Choroid plexus epithelial cell (primary cell): ENCODE data around the gene FOXO6.

Experiments
- DNase-seq: peaks from one replicate; pipeline ENCODE4 v3.0.0-alpha.2; 2010; ENCODE audit warnings: low read depth
- H3K4me3 ChIP-seq: 2 replicates; pipeline ENCODE4 v1.5.1; 2011; ENCODE audit warnings: low read depth, mild to moderate bottlenecking, control low read depth, low read length, moderate library complexity
- TF ChIP-seq, protein P1 (sequence below): conservative IDR thresholded peaks from 2 replicates; pipeline ENCODE4 v1.5.1; 2011; ENCODE audit warnings: low read depth, mild to moderate bottlenecking, control low read depth, inconsistent platforms, low read length, moderate library complexity

FOXO6 gene

DNA sequence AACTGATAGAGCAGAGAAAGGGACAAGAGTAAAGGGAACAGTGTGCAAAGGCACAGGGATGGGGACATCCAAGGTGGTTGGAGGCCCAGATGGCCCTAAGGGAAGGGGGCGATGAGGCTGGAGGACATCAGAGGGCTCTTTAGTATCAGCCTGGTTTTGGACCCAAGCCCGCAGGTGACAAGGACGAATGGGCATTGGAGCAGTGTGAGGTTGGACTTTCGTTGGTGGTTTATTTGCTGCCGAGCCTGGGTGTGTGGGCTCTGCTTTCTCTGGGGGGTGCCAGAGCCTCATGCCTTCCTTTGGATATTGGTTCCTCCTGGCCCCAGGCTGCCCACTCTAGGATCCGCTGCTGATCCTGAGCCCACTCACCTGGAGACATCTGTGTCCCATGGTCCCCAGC, 12.1 kb downstream of the FOXO6 start:
- DNase-seq, result no peak
- TF ChIP-seq, protein P1, sequence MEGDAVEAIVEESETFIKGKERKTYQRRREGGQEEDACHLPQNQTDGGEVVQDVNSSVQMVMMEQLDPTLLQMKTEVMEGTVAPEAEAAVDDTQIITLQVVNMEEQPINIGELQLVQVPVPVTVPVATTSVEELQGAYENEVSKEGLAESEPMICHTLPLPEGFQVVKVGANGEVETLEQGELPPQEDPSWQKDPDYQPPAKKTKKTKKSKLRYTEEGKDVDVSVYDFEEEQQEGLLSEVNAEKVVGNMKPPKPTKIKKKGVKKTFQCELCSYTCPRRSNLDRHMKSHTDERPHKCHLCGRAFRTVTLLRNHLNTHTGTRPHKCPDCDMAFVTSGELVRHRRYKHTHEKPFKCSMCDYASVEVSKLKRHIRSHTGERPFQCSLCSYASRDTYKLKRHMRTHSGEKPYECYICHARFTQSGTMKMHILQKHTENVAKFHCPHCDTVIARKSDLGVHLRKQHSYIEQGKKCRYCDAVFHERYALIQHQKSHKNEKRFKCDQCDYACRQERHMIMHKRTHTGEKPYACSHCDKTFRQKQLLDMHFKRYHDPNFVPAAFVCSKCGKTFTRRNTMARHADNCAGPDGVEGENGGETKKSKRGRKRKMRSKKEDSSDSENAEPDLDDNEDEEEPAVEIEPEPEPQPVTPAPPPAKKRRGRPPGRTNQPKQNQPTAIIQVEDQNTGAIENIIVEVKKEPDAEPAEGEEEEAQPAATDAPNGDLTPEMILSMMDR, result no peak

DNA sequence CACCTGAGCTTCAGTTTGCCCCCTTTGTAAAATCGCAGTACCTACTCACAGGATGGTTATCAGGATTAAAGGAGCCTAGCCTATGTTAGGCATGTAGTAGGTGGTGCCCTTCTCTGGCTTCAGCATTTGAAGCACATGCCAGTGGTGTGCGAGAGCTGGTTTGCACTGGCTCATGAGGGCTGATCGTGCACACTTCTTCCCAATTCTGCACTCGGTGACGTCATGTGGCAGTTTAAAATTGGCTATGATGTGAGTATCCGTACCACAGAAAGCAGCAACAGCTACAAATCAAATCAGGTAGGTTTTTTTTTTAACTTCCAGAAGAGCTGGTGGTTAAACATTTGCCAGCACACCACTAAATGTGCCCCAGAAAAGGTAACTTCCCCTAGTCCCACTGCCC, 13.5 kb downstream of the FOXO6 start:
- DNase-seq, result no peak
- TF ChIP-seq, protein P1, result no peak
- no peak overlapping the region for H3K4me3 ChIP-seq

More for the DNA sequence above, 12.1 kb downstream of the FOXO6 start:
- no peak overlapping the region for H3K4me3 ChIP-seq

DNA sequence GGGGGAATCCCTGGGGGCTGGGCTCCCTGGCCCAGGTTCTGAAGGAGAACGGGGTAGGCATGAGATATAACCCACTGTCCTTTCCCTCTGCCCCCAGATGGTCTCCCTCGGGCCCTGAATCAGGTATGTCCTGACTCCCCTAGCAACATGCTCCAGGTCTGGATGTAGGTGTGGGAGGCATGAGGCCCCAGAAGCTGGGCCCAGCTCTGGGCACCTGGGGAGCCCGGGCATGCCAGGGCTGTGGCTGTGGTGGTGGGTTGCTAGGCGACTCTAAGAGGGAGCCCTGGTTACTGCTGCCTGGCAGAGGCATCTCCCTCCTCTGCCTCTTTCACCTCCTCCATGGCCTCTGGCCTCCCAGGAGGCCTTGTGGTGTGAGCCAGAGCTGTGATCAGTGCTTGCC, 16.2 kb downstream of the FOXO6 start:
- no peak for DNase-seq
- TF ChIP-seq, protein P1, result no peak
- H3K4me3 ChIP-seq, result no peak overlapping the region

DNA sequence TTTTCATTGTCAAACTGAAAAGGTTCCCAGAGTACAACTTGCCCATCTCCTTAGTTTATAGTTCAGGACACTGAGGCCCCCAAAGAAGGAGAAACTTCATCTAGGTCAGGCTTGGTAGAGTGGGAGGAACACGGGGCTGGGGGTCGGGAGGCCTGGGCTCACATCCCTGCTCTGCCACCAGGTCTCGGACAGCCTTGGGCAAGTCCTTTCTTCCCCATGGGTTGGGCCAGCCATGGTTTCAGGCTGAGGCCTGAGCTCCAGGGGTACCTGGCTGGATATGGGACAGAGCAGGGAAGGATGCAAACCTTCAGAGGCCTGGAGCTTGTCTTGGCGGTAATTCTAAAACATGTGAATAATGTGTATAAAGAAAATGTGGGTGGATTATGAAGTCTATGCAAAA, 17.0 kb downstream of the FOXO6 start:
- H3K4me3 ChIP-seq, result no peak overlapping the region
- TF ChIP-seq, protein P1, result no peak
- no peak for DNase-seq

DNA sequence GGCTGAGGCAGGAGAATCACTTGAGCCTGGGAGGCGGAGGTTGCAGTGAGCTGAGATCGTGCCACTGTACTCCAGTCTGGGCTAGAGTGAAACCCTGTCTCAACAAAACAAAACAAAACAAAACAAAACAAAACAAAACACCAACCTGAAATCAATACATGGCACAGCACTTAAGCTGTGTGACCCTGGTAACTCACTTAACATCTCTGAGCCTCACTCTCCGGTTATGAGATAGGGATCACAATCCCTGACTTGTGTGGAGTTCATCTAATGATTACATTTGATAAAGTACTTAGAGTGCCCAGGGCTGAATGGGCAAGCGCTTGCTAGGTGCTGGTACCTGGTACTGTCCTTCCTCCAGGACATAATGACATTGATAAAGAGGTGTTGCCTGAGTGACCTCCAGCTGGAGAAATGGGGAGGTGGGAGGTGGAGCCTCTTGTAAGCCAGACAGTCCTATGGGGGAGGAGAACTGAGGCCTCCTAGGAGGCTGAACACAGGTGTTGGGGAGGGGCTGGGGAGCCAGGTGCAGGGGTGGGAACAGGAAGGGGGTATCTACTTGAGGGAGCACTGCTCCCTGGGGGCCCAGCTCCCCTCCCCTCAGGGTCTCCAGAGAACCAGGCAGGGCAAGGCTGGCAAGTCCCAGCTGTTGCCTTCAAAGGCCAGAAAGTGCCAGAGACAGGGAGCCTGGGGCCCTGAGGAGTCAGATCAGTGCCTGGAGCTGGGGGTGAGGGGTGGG, 17.9 kb downstream of the FOXO6 start:
- DNase-seq, result no peak
- TF ChIP-seq, protein P1, result no peak
- H3K4me3 ChIP-seq, result no peak overlapping the region

DNA sequence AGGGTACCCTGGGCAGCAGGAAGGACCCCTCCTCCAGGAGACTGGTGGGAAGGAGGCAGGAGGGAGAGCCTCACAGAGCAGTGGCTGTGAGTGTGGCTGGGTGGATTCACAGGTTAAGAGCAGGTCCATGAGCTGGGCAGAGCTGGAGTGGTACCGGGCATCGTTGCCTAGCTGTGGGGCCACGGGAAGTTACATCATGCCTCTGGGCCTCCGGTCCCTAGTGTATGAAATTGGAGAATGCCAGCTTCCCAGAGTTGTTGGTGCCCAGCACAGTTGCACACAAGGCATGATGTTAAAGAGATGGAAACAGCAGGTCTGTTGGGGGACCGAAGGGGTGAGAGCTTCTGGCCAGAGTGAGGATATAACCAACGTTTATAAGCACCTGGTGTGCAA, 18.5 kb downstream of the FOXO6 start:
- no peak for DNase-seq
- no peak overlapping the region for H3K4me3 ChIP-seq
- TF ChIP-seq, protein P1, result no peak

DNA sequence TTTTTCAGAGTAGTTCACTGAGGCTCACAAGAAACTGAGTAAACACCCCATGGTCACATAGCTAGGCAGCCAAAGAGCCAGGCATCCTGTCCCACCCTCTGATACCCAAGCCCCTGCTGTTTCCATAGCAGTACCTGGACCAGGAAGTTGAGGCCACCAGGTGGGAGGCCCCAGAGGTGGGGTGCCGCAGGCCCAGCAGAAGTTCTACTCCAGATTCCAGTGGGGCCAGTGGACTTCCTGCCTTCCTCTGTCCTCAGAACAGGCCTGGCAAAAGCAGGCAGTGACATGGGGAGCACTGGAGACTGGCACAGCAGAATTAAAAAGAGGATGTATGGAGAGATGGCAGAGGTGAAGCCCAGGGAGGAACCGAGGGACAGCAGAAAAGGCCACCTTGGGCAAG, 19.0 kb downstream of the FOXO6 start:
- no peak for DNase-seq
- H3K4me3 ChIP-seq, result no peak overlapping the region
- TF ChIP-seq, protein P1, result no peak
